ENCODE measurements around the gene EFNA4. TPM values are rescaled to one million over a fixed set of nuclear protein-coding genes. Genes with fewer than 3 reads are reported as not detected.

The EFNA4 gene
- total and polyA plus RNA-seq, 4 donors: 1.8 to 4.7 (median 3.3) TPM

DNA sequence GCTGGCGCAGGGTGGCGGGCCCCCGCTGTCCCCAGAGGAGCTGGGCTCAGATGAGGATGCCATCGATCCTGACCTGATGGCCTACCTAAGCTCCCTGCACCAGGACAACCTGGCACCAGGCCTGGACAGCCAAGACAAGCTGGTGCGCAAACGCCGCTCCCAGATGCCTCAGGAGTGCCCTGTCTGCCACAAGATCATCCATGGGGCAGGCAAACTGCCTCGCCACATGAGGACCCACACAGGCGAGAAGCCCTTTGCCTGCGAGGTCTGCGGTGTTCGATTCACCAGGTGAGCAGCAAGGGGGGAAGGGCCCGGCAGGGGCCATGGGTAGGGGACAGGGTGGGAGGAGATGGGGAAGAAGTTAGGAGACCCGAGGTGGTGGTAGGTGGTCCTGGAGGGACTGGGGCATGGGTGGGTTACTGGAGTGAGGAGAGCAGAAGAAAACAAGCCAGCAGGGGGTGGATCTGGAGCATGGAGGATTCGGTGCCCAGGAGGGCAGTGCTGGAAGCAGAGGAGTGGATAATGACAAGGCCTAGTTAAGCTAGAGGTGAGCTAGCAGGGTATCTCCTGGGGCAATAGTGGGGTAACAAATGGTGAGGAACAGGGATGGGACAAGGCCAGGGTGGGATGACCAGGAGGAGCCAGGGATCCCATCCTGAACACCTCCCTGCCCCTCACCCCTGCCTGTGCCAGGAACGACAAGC is 47.9 kb upstream of the EFNA4 start:
- H3K9me3 ChIP-seq (ENCODE audit: control insufficient read depth in 4 of 4, low read length in 3 of 4): no peaks in the 10 kb centered on the region
- no peak overlapping the region for H3K4me3 ChIP-seq (ENCODE audit: low read depth in 1 of 3, low read length in 3 of 3)
- peaks cover 3 to 19% (median 9%) of the 10 kb centered on the region in 4 donors for H3K36me3 ChIP-seq (ENCODE audit: control insufficient read depth in 4 of 4, insufficient read depth in 3 of 4, low read depth in 1 of 4, low read length in 3 of 4)
- DNase-seq (ENCODE audit: low spot score): no peak
- no peak overlapping the region for H3K9ac ChIP-seq (ENCODE audit: low read depth in 1 of 2, low read length in 2 of 2)
- no peak overlapping the region for H3K27ac ChIP-seq (ENCODE audit: low read depth in 1 of 2, low read length in 2 of 2)
- TF ChIP-seq, protein P1, sequence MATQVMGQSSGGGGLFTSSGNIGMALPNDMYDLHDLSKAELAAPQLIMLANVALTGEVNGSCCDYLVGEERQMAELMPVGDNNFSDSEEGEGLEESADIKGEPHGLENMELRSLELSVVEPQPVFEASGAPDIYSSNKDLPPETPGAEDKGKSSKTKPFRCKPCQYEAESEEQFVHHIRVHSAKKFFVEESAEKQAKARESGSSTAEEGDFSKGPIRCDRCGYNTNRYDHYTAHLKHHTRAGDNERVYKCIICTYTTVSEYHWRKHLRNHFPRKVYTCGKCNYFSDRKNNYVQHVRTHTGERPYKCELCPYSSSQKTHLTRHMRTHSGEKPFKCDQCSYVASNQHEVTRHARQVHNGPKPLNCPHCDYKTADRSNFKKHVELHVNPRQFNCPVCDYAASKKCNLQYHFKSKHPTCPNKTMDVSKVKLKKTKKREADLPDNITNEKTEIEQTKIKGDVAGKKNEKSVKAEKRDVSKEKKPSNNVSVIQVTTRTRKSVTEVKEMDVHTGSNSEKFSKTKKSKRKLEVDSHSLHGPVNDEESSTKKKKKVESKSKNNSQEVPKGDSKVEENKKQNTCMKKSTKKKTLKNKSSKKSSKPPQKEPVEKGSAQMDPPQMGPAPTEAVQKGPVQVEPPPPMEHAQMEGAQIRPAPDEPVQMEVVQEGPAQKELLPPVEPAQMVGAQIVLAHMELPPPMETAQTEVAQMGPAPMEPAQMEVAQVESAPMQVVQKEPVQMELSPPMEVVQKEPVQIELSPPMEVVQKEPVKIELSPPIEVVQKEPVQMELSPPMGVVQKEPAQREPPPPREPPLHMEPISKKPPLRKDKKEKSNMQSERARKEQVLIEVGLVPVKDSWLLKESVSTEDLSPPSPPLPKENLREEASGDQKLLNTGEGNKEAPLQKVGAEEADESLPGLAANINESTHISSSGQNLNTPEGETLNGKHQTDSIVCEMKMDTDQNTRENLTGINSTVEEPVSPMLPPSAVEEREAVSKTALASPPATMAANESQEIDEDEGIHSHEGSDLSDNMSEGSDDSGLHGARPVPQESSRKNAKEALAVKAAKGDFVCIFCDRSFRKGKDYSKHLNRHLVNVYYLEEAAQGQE (IDR thresholded peaks at IDR 0.05): no peak
- no peak for TF ChIP-seq YY1 (IDR thresholded peaks at IDR 0.05)
- TF ChIP-seq FOXA1 (IDR thresholded peaks at IDR 0.05): no peak
- no peak for TF ChIP-seq RXRA (IDR thresholded peaks at IDR 0.05)
- no peak for TF ChIP-seq FOXA2 (IDR thresholded peaks at IDR 0.05)
- TF ChIP-seq, protein P2, sequence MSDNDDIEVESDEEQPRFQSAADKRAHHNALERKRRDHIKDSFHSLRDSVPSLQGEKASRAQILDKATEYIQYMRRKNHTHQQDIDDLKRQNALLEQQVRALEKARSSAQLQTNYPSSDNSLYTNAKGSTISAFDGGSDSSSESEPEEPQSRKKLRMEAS (IDR thresholded peaks at IDR 0.05): no peak
- TF ChIP-seq NR2F2 (IDR thresholded peaks at IDR 0.05): no peak
- no peak for TF ChIP-seq HNF4A (conservative IDR thresholded peaks at IDR 0.05)
- TF ChIP-seq EGR1 (IDR thresholded peaks at IDR 0.05; ENCODE audit: low read depth in 2 of 2): no peak
- TF ChIP-seq, protein P3, sequence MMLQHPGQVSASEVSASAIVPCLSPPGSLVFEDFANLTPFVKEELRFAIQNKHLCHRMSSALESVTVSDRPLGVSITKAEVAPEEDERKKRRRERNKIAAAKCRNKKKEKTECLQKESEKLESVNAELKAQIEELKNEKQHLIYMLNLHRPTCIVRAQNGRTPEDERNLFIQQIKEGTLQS (IDR thresholded peaks at IDR 0.05): no peak
- no peak for TF ChIP-seq RAD21 (IDR thresholded peaks at IDR 0.05)
- TF ChIP-seq GABPA (IDR thresholded peaks at IDR 0.05 in 1 of 2, conservative IDR thresholded peaks at IDR 0.05 in 1 of 2): no peak
- TF ChIP-seq SP1 (IDR thresholded peaks at IDR 0.05): no peak
- TF ChIP-seq, protein P4, sequence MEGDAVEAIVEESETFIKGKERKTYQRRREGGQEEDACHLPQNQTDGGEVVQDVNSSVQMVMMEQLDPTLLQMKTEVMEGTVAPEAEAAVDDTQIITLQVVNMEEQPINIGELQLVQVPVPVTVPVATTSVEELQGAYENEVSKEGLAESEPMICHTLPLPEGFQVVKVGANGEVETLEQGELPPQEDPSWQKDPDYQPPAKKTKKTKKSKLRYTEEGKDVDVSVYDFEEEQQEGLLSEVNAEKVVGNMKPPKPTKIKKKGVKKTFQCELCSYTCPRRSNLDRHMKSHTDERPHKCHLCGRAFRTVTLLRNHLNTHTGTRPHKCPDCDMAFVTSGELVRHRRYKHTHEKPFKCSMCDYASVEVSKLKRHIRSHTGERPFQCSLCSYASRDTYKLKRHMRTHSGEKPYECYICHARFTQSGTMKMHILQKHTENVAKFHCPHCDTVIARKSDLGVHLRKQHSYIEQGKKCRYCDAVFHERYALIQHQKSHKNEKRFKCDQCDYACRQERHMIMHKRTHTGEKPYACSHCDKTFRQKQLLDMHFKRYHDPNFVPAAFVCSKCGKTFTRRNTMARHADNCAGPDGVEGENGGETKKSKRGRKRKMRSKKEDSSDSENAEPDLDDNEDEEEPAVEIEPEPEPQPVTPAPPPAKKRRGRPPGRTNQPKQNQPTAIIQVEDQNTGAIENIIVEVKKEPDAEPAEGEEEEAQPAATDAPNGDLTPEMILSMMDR (IDR thresholded peaks at IDR 0.05; ENCODE audit: low read depth, low read length, missing input control): no peak
- TF ChIP-seq, protein P5, sequence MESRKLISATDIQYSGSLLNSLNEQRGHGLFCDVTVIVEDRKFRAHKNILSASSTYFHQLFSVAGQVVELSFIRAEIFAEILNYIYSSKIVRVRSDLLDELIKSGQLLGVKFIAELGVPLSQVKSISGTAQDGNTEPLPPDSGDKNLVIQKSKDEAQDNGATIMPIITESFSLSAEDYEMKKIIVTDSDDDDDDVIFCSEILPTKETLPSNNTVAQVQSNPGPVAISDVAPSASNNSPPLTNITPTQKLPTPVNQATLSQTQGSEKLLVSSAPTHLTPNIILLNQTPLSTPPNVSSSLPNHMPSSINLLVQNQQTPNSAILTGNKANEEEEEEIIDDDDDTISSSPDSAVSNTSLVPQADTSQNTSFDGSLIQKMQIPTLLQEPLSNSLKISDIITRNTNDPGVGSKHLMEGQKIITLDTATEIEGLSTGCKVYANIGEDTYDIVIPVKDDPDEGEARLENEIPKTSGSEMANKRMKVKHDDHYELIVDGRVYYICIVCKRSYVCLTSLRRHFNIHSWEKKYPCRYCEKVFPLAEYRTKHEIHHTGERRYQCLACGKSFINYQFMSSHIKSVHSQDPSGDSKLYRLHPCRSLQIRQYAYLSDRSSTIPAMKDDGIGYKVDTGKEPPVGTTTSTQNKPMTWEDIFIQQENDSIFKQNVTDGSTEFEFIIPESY (IDR thresholded peaks at IDR 0.05): no peak
- no peak for TF ChIP-seq HNF4G (IDR thresholded peaks at IDR 0.05)
- peaks cover 22 to 66% (median 42%) of the 10 kb centered on the region in 4 donors for H3K4me1 ChIP-seq (ENCODE audit: control insufficient read depth in 4 of 4, insufficient read depth in 4 of 4, low read length in 3 of 4)
- 79% methylated on average over 16 of the region's 16 CpGs for WGBS
- H3K27me3 ChIP-seq (ENCODE audit: control insufficient read depth in 4 of 4, insufficient read depth in 4 of 4, low read length in 3 of 4): no peaks in the 10 kb centered on the region

Measured in liver (tissue), 9 donors.